ENCODE results near the gene FOXRED2.

DNA sequence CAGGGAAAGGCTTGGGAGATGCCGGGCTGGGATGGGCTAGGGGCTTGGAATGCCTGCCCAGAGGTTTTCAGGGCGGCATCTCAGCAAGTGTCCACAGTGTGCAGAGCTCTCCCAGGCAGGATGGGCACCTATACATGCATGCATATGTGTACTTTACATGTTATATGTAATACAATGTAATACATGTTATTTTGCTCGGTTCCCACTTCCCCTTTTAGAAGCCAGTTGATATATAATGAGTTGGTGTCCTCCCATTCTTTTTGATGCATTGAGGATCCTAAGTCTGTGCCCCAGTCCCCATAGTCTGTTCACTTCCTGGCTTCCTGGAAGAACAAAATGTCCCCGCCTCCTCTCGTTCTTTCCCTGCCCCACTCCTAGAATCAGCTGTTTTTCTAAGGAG lies 42.2 kb upstream of the FOXRED2 start:
- TF ChIP-seq, protein P1, sequence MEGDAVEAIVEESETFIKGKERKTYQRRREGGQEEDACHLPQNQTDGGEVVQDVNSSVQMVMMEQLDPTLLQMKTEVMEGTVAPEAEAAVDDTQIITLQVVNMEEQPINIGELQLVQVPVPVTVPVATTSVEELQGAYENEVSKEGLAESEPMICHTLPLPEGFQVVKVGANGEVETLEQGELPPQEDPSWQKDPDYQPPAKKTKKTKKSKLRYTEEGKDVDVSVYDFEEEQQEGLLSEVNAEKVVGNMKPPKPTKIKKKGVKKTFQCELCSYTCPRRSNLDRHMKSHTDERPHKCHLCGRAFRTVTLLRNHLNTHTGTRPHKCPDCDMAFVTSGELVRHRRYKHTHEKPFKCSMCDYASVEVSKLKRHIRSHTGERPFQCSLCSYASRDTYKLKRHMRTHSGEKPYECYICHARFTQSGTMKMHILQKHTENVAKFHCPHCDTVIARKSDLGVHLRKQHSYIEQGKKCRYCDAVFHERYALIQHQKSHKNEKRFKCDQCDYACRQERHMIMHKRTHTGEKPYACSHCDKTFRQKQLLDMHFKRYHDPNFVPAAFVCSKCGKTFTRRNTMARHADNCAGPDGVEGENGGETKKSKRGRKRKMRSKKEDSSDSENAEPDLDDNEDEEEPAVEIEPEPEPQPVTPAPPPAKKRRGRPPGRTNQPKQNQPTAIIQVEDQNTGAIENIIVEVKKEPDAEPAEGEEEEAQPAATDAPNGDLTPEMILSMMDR (IDR thresholded peaks at IDR 0.05): no peak
- TF ChIP-seq ZBTB33 (IDR thresholded peaks at IDR 0.05; ENCODE audit: borderline replicate concordance, low read depth) (no peak), NRF1 (IDR thresholded peaks at IDR 0.05; ENCODE audit: low read depth, low read length) (no peak)

All from SK-N-SH (cell line).